GM12878 (cell line): Measurements from ENCODE around the gene CASP10. TPM values are rescaled to one million over a fixed set of nuclear protein-coding genes. Genes with fewer than 3 reads are reported as not detected.

Experiments used
- ATAC-seq: fragments of 200-7000 bp; cut with Tn5 transposase; 3 replicates; pipeline ENCODE4 v1.9.1; 2020; ENCODE audit warnings: mild to moderate bottlenecking, moderate library complexity
- BruUV-seq: library from RNA; stranded (reverse); fragments of 400-500 nt; replicated peaks from 2 replicates; lab custom pipeline; 2021; lab: Mats Ljungman, UMichigan
- CTCF ChIA-PET: fragments of 300-600 bp; sonication (Branson Sonifier 250); formaldehyde crosslinking; extraction: SDS; loops from one replicate; lab custom pipeline; 2021; ENCODE audit warnings: inconsistent platforms; lab: Yijun Ruan, JAX
- POLR2A ChIA-PET: fragments of 350-600 bp; formaldehyde crosslinking; extraction: SDS; loops from one replicate; lab custom pipeline; 2021; ENCODE audit warnings: inconsistent platforms; lab: Charles Lee
- RAD21 ChIA-PET: fragments of 300-600 bp; sonication (Branson Sonifier 250); formaldehyde crosslinking; loops from one replicate; lab custom pipeline; 2023; ENCODE audit warnings: antibody characterized with exemption; ENCODE audit not compliant: unreplicated experiment; lab: Charles Lee
- SMC1A ChIA-PET: fragments of 300-600 bp; sonication (Branson Sonifier 250); formaldehyde crosslinking; loops from one replicate; lab custom pipeline; 2023; ENCODE audit not compliant: unreplicated experiment, uncharacterized antibody; lab: Charles Lee
- DNase-seq: peaks from one replicate; pipeline ENCODE4 v3.0.0-alpha.2; 2011; ENCODE audit warnings: low read depth, low spot score
- FAIRE-seq: peaks from 3 replicates; lab custom pipeline; 2011; peaks lifted over from hg19 to GRCh38; lab: Jason Lieb, UNC
- H2AFZ ChIP-seq: 2 replicates; pipeline ENCODE4 v1.6.0; 2011; ENCODE audit warnings: low read depth, low read length, control low read depth; ENCODE audit not compliant: control insufficient read depth
- H3K27ac ChIP-seq: 2 replicates; pipeline ENCODE4 v1.5.1; 2011; ENCODE audit warnings: control low read depth; ENCODE audit not compliant: control insufficient read depth, insufficient read depth
- H3K27me3 ChIP-seq, 2 experiments: replicated peaks in 1 of 2; 2 replicates each; pipeline versions ENCODE4 v1.6.0 to v1.6.1; 2011; ENCODE audit warnings: low read length in 1 of 2; ENCODE audit not compliant: control insufficient read depth in 2 of 2, insufficient read depth in 2 of 2
- H3K36me3 ChIP-seq, 2 experiments: 2 replicates each; pipeline ENCODE4 v1.5.1; 2011; ENCODE audit warnings: low read length in 1 of 2; ENCODE audit not compliant: control insufficient read depth in 2 of 2, insufficient read depth in 2 of 2
- H3K4me1 ChIP-seq: 2 replicates; pipeline ENCODE4 v1.6.1; 2011; ENCODE audit warnings: mild to moderate bottlenecking, low read length, moderate library complexity, mixed read lengths; ENCODE audit not compliant: control insufficient read depth, insufficient read depth
- H3K4me2 ChIP-seq: 2 replicates; pipeline ENCODE4 v1.6.0; 2011; ENCODE audit warnings: control low read depth; ENCODE audit not compliant: control insufficient read depth, insufficient read depth
- H3K4me3 ChIP-seq: fragments of 200-600 bp; sonication (generic); 2 replicates; pipeline ENCODE4 v1.5.1; 2016
- H3K79me2 ChIP-seq: 2 replicates; pipeline ENCODE4 v1.6.0; 2011; ENCODE audit warnings: low read length; ENCODE audit not compliant: control insufficient read depth, insufficient read depth
- H3K9ac ChIP-seq: 2 replicates; pipeline ENCODE4 v1.8.0; 2011; ENCODE audit warnings: low read length, control low read depth, mixed read lengths; ENCODE audit not compliant: control insufficient read depth, insufficient read depth
- H3K9me3 ChIP-seq: replicated peaks from 3 replicates; pipeline ENCODE4 v1.5.1; 2011; ENCODE audit warnings: mild to moderate bottlenecking, low read length; ENCODE audit not compliant: control insufficient read depth, insufficient read depth
- H4K20me1 ChIP-seq: 2 replicates; pipeline ENCODE4 v1.6.0; 2011; ENCODE audit not compliant: control insufficient read depth, insufficient read depth
- ASH2L ChIP-seq: fragments of 300-600, 200-600 bp; sonication (generic); IDR thresholded peaks from 2 replicates; pipeline ENCODE4 v1.6.1; 2017; ENCODE audit warnings: low read depth, mild to moderate bottlenecking, borderline replicate concordance
- CEBPB ChIP-seq, 2 experiments: fragments of 150-350 bp in 1 of 2; IDR thresholded peaks; 2 replicates each; pipeline ENCODE4 v1.6.1; 2012 to 2014; ENCODE audit warnings: low read depth in 2 of 2, low read length in 2 of 2, borderline replicate concordance in 1 of 2, inconsistent platforms in 1 of 2
- CUX1 ChIP-seq: IDR thresholded peaks from 2 replicates; pipeline ENCODE4 v1.6.1; 2012; ENCODE audit warnings: improper control_type of control experiment, low read depth, low read length; ENCODE audit not compliant: insufficient replicate concordance
- DPF2 ChIP-seq: fragments of 450-650 bp; IDR thresholded peaks from 2 replicates; pipeline ENCODE4 v1.6.1; 2017; ENCODE audit warnings: mild to moderate bottlenecking
- E4F1 ChIP-seq: fragments of 450-650 bp; IDR thresholded peaks from 2 replicates; pipeline ENCODE4 v1.6.1; 2018; ENCODE audit warnings: borderline replicate concordance, mild to moderate bottlenecking; ENCODE audit not compliant: partially characterized antibody
- EP300 ChIP-seq, 2 experiments: fragments of 150-350 bp in 1 of 2; IDR thresholded peaks; 2 replicates each; pipeline ENCODE4 v1.6.1; 2011 to 2012; ENCODE audit warnings: low read depth in 2 of 2, low read length in 2 of 2, borderline replicate concordance in 1 of 2, improper control_type of control experiment in 1 of 2, inconsistent platforms in 1 of 2; ENCODE audit not compliant: control insufficient read depth in 1 of 2
- FOXM1 ChIP-seq: IDR thresholded peaks from 2 replicates; pipeline ENCODE4 v1.6.1; 2012; ENCODE audit warnings: low read depth, mild to moderate bottlenecking, inconsistent platforms, low read length, moderate library complexity
- GATAD2B ChIP-seq: fragments of 450-650 bp; conservative IDR thresholded peaks from 2 replicates; pipeline ENCODE4 v1.6.1; 2017; ENCODE audit warnings: low read depth, mild to moderate bottlenecking, moderate library complexity
- IKZF2 ChIP-seq, 2 experiments: fragments of 450-650 bp; IDR thresholded peaks; 2 replicates each; pipeline ENCODE4 v1.6.1; 2017; ENCODE audit warnings: mild to moderate bottlenecking in 2 of 2, moderate library complexity in 2 of 2
- SIN3A ChIP-seq: IDR thresholded peaks from 2 replicates; pipeline ENCODE4 v1.6.1; 2012; ENCODE audit warnings: low read depth, low read length, improper control_type of control experiment
- SMARCA5 ChIP-seq: fragments of 450-650 bp; IDR thresholded peaks from 2 replicates; pipeline ENCODE4 v1.6.1; 2017; ENCODE audit warnings: mild to moderate bottlenecking
- SUZ12 ChIP-seq: fragments of 200-600 bp; sonication (generic); IDR thresholded peaks from one replicate; pipeline ENCODE4 v1.6.1; 2018; ENCODE audit warnings: antibody characterized with exemption, mild to moderate bottlenecking; ENCODE audit not compliant: unreplicated experiment
- USF1 ChIP-seq: IDR thresholded peaks from 2 replicates; pipeline ENCODE4 v1.6.1; 2011; ENCODE audit warnings: borderline replicate concordance, low read depth, mild to moderate bottlenecking, moderate library complexity, mixed read lengths, low read length; ENCODE audit not compliant: insufficient read depth; ENCODE audit errors: extremely low read length
- WGBS: methylation state at CpG from one replicate; pipeline ENCODE4 v1.1.6; 2016; ENCODE audit warnings: low lambda C conversion rate; ENCODE audit not compliant: insufficient replicate concordance, insufficient coverage; ENCODE audit errors: missing lambda C conversion rate; 5-methylcytosine and 5-hydroxymethylcytosine counted together
- in situ Hi-C: fragments of 300-500 bp; cut with MboI; formaldehyde crosslinking; loops from 9 replicates; pipeline ENCODE4 v1.14.3; 2018; ENCODE audit warnings: mixed read lengths
- intact Hi-C: fragments of 100-400 bp; cut with micrococcal nuclease; formaldehyde crosslinking; loops from one replicate; pipeline ENCODE4 v1.14.2; 2022; ENCODE audit not compliant: unreplicated experiment
- polyA plus RNA-seq, 11 experiments: library from polyadenylated mRNA; depleted of rRNA in 4 of 11; unstranded in 6 of 11; stranded (reverse) in 5 of 11; fragments of >200 nt; fragmentation: Nextera tagmentation in 4 of 11; fragmentation: Illumina TruSeq in 1 of 11; extraction: Ambion mirVana in 4 of 11; extraction: Trizol in 1 of 11; gene quantifications; 1 replicate in 1 of 11; 2 replicates in 10 of 11; pipeline versions ENCODE4 v1.2.1 to v1.2.3, GENCODE V29; 2011 to 2016; ENCODE audit warnings: inconsistent platforms in 2 of 11, missing spikeins in 2 of 11, low read depth in 1 of 11
- total RNA-seq, 4 experiments: library from RNA; depleted of rRNA in 3 of 4; stranded (reverse); fragments of >200 nt in 3 of 4; fragmentation: Illumina TruSeq in 1 of 4; extraction: Trizol in 1 of 4; gene quantifications; 2 replicates each; pipeline versions ENCODE4 v1.2.1 to v1.2.3, GENCODE V29; 2013 to 2021

Gene CASP10
- total and polyA plus RNA-seq, 10 of the 15 experiments (the other 5 are each of a cell fraction or from before 2014, with no cell fraction given), result 7.2 to 14.1 (median 10.8) TPM

GRCh38 chr2:201208563-201209252 is 25.8 kb downstream of the CASP10 start (continued):
- TF ChIP-seq USF1 (no peak), SIN3A (no peak)

GRCh38 chr2:201215963-201216362 is 33.0 kb downstream of the CASP10 start:
- Histone ChIP-seq H2AFZ (no peak overlapping the region), H3K4me2 (no peak overlapping the region), H3K9me3 (no peaks in the 10 kb centered on the region), H3K36me3 (no peaks in the 10 kb centered on the region; a peak in 1 of 4 replicates), H3K27me3 (no peaks in the 10 kb centered on the region), H3K4me3 (no peak overlapping the region), H3K79me2 (no peaks in the 10 kb centered on the region), H3K9ac (no peak overlapping the region), H4K20me1 (no peaks in the 10 kb centered on the region), H3K4me1 (no peaks in the 10 kb centered on the region; the same call in 1 of the 2 replicates), H3K27ac (no peak overlapping the region)
- ATAC-seq, result no peak
- 94% methylated on average over 4 of the region's 4 CpGs for WGBS
- intact Hi-C loops, result no loop called here
- RAD21 ChIA-PET, result interaction anchor here (1.9 kb wide), 1 partner anchor 34 kb away, joined by 4 read pairs; no protein-coding TSS in a partner anchor
- FAIRE-seq, result no peak
- DNase-seq, result no peak
- in situ Hi-C loops, result no loop called here
- SMC1A ChIA-PET, result no interaction called here
- POLR2A ChIA-PET, result no interaction called here
- CTCF ChIA-PET, result interaction anchor here (5.2 kb wide), 1 partner anchor 17 kb away, joined by 17 read pairs; no protein-coding TSS in a partner anchor
- BruUV-seq, result no TSS peak
- no peak for TF ChIP-seq GATAD2B
- TF ChIP-seq DPF2, result no peak
- TF ChIP-seq CEBPB (IDR thresholded peaks at IDR 0.05; ENCODE audit: borderline replicate concordance in 1 of 2, low read depth in 2 of 2, low read length in 2 of 2), result no peak
- TF ChIP-seq IKZF2 (IDR thresholded peaks at IDR 0.05), result no peak
- TF ChIP-seq SMARCA5, result no peak
- TF ChIP-seq FOXM1, result no peak
- no peak for TF ChIP-seq CUX1
- TF ChIP-seq SUZ12, result no peak
- no peak for TF ChIP-seq EP300 (IDR thresholded peaks at IDR 0.05; ENCODE audit: borderline replicate concordance in 1 of 2, control insufficient read depth in 1 of 2, low read depth in 2 of 2, low read length in 2 of 2)
- TF ChIP-seq E4F1, result no peak
- TF ChIP-seq ASH2L, result no peak
